HepG2 (cell line): ENCODE measurements around the gene PNKD. TPM values are rescaled to one million over a fixed set of nuclear protein-coding genes. Genes with fewer than 3 reads are reported as not detected.

ENCODE experiments used
- ARNTL ChIP-seq: sonication (generic); formaldehyde crosslinking; IDR thresholded peaks from 2 replicates; pipeline ENCODE4 v1.4.0; 2020; ENCODE audit warnings: mild to moderate bottlenecking, missing genetic modification reagents
- LCORL ChIP-seq, 2 experiments: fragments of 450-650 bp in 1 of 2; sonication (generic) in 1 of 2; formaldehyde crosslinking in 1 of 2; IDR thresholded peaks; 2 replicates each; pipeline versions ENCODE4 v1.5.0 to v1.6.1; 2017 to 2020; ENCODE audit warnings: antibody characterized with exemption in 1 of 2, missing genetic modification reagents in 1 of 2
- LRRFIP1 ChIP-seq: sonication (generic); formaldehyde crosslinking; conservative IDR thresholded peaks from 2 replicates; pipeline ENCODE4 v1.4.0; 2020; ENCODE audit warnings: missing genetic modification reagents
- MEF2D ChIP-seq: sonication (generic); formaldehyde crosslinking; IDR thresholded peaks from 2 replicates; pipeline ENCODE4 v1.5.1; 2020; ENCODE audit warnings: mild to moderate bottlenecking, missing genetic modification reagents
- PBX3 ChIP-seq: sonication (generic); formaldehyde crosslinking; IDR thresholded peaks from 2 replicates; pipeline ENCODE4 v1.8.1; 2023; ENCODE audit warnings: missing genetic modification reagents, inconsistent platforms, borderline replicate concordance
- SMYD3 ChIP-seq: sonication (generic); formaldehyde crosslinking; IDR thresholded peaks from 2 replicates; pipeline ENCODE4 v1.8.1; 2023; ENCODE audit warnings: mild to moderate bottlenecking, missing genetic modification reagents
- SOX5 ChIP-seq: IDR thresholded peaks from 2 replicates; pipeline ENCODE4 v1.6.1; 2016; ENCODE audit warnings: borderline replicate concordance
- YEATS2 ChIP-seq: sonication (generic); formaldehyde crosslinking; IDR thresholded peaks from 2 replicates; pipeline ENCODE4 v1.4.0; 2020; ENCODE audit warnings: missing genetic modification reagents, borderline replicate concordance
- ZFP91 ChIP-seq: sonication (generic); formaldehyde crosslinking; IDR thresholded peaks from 2 replicates; pipeline ENCODE4 v1.9.0; 2022; ENCODE audit warnings: missing genetic modification reagents, mild to moderate bottlenecking, borderline replicate concordance
- ZNF143 ChIP-seq: sonication (generic); formaldehyde crosslinking; IDR thresholded peaks from 2 replicates; pipeline ENCODE4 v1.4.0; 2020; ENCODE audit warnings: missing genetic modification reagents
- ZNF331 ChIP-seq: sonication (generic); formaldehyde crosslinking; IDR thresholded peaks from 2 replicates; pipeline ENCODE4 v1.4.0; 2020; ENCODE audit warnings: missing genetic modification reagents
- ZNF337 ChIP-seq: sonication (generic); formaldehyde crosslinking; IDR thresholded peaks from 2 replicates; pipeline ENCODE4 v1.5.1; 2020; ENCODE audit warnings: missing genetic modification reagents, low read depth, mild to moderate bottlenecking, borderline replicate concordance
- ZNF431 ChIP-seq: sonication (generic); formaldehyde crosslinking; IDR thresholded peaks from 2 replicates; pipeline ENCODE4 v1.9.0; 2022; ENCODE audit warnings: missing genetic modification reagents, low read depth, mild to moderate bottlenecking, borderline replicate concordance
- ZNF569 ChIP-seq: sonication (generic); formaldehyde crosslinking; IDR thresholded peaks from 2 replicates; pipeline ENCODE4 v1.5.0; 2020; ENCODE audit warnings: mild to moderate bottlenecking, missing genetic modification reagents, moderate library complexity, borderline replicate concordance
- ZNF572 ChIP-seq: sonication (generic); formaldehyde crosslinking; IDR thresholded peaks from 2 replicates; pipeline ENCODE4 v1.5.1; 2020; ENCODE audit warnings: mild to moderate bottlenecking, missing genetic modification reagents
- ZNF788 ChIP-seq: sonication (generic); formaldehyde crosslinking; IDR thresholded peaks from 2 replicates; pipeline ENCODE4 v1.5.0; 2020; ENCODE audit warnings: mild to moderate bottlenecking, missing genetic modification reagents, borderline replicate concordance
- polyA plus RNA-seq, 8 experiments: library from polyadenylated mRNA; depleted of rRNA in 3 of 8; stranded (reverse) in 7 of 8; unstranded in 1 of 8; fragments of >200 nt; fragmentation: Illumina TruSeq in 4 of 8; extraction: Trizol in 4 of 8; gene quantifications; 2 replicates each; pipeline versions ENCODE4 v1.2.1 to v1.2.3, GENCODE V29; 2011 to 2016; ENCODE audit warnings: low read depth in 4 of 8, missing spikeins in 1 of 8, mixed read lengths in 1 of 8; ENCODE audit not compliant: insufficient read depth in 1 of 8
- total RNA-seq, 5 experiments: library from RNA; depleted of rRNA; stranded (reverse); fragments of >200 nt; fragmentation: Illumina TruSeq; extraction: Trizol; gene quantifications; 2 replicates each; pipeline ENCODE4 v1.2.3, GENCODE V29; 2016; ENCODE audit warnings: low read depth in 1 of 5
- TF ChIP-seq, protein P1 (sequence below): sonication (generic); formaldehyde crosslinking; conservative IDR thresholded peaks from 2 replicates; pipeline ENCODE4 v1.8.0; 2022; ENCODE audit warnings: missing genetic modification reagents
- TF ChIP-seq, protein P2 (sequence below): sonication (generic); formaldehyde crosslinking; IDR thresholded peaks from 2 replicates; pipeline ENCODE4 v1.5.1; 2020; ENCODE audit warnings: mild to moderate bottlenecking, missing genetic modification reagents

Gene PNKD
- total and polyA plus RNA-seq, 2 of the 13 experiments (the other 11 are each of a cell fraction or from before 2014, with no cell fraction given), result 55.9 to 80.4 TPM

DNA sequence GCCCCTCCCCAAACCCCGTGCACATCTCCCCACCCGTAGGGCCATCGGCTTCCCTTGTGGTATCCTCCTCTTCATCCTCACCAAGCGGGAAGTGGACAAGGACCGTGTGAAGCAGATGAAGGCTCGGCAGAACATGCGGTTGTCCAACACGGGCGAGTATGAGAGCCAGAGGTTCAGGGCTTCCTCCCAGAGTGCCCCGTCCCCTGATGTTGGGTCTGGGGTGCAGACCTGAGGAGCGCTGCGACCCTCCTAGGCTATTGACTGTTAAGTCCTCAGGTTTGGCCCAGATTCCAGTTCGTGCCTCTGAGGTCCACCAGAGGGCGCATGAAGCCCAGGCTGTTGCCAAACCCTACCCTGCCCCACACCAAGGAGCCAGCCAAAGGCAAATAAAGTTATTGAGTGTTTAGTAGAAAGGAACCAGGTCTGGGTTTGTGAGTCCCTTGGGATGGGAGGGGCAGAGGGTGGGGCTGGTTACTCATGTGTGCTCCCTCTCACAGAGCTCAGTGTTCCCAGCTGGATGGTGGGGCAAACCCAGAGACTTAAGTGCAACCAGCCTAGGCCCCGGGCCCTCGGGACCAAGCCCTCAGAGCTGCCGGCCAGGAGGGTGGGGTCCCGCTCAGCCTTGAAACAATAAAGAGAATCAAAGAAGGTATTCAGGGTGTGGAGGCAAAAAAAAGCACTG lies 2.4 kb downstream of the PNKD start (continued):
- TF ChIP-seq SOX5 (CRISPR knock-in tag) (no peak), YEATS2 (CRISPR knock-in tag) (no peak), ZNF788 (CRISPR knock-in tag) (peak; percentile 19; the same call in 1 of the 2 replicates), ZNF569 (no peak), SMYD3 (CRISPR knock-in tag) (0 out of 2 replicates have a peak, but pooled peaks have one; percentile 38), PBX3 (CRISPR knock-in tag) (no peak), ZNF331 (CRISPR knock-in tag) (peak; percentile 51; the same call in 1 of the 2 replicates), ZNF143 (CRISPR knock-in tag) (0 out of 2 replicates have a peak, but pooled peaks have one; percentile 37), ARNTL (no peak), ZFP91 (CRISPR knock-in tag) (peak; percentile 88), LRRFIP1 (no peak), LCORL (IDR thresholded peaks at IDR 0.05) (no peak), LCORL (CRISPR knock-in tag; IDR thresholded peaks at IDR 0.05) (peak; percentile 73; the same call in 1 of the 2 replicates), MEF2D (CRISPR knock-in tag) (peak; percentile 53; the same call in 1 of the 2 replicates), ZNF572 (CRISPR knock-in tag) (no peak), ZNF431 (0 out of 2 replicates have a peak, but pooled peaks have one; percentile 30), ZNF337 (CRISPR knock-in tag) (peak; percentile 82; the same call in 1 of the 2 replicates)
- TF ChIP-seq, protein P1, sequence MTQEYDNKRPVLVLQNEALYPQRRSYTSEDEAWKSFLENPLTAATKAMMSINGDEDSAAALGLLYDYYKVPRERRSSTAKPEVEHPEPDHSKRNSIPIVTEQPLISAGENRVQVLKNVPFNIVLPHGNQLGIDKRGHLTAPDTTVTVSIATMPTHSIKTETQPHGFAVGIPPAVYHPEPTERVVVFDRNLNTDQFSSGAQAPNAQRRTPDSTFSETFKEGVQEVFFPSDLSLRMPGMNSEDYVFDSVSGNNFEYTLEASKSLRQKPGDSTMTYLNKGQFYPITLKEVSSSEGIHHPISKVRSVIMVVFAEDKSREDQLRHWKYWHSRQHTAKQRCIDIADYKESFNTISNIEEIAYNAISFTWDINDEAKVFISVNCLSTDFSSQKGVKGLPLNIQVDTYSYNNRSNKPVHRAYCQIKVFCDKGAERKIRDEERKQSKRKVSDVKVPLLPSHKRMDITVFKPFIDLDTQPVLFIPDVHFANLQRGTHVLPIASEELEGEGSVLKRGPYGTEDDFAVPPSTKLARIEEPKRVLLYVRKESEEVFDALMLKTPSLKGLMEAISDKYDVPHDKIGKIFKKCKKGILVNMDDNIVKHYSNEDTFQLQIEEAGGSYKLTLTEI, result no peak
- TF ChIP-seq, protein P2, sequence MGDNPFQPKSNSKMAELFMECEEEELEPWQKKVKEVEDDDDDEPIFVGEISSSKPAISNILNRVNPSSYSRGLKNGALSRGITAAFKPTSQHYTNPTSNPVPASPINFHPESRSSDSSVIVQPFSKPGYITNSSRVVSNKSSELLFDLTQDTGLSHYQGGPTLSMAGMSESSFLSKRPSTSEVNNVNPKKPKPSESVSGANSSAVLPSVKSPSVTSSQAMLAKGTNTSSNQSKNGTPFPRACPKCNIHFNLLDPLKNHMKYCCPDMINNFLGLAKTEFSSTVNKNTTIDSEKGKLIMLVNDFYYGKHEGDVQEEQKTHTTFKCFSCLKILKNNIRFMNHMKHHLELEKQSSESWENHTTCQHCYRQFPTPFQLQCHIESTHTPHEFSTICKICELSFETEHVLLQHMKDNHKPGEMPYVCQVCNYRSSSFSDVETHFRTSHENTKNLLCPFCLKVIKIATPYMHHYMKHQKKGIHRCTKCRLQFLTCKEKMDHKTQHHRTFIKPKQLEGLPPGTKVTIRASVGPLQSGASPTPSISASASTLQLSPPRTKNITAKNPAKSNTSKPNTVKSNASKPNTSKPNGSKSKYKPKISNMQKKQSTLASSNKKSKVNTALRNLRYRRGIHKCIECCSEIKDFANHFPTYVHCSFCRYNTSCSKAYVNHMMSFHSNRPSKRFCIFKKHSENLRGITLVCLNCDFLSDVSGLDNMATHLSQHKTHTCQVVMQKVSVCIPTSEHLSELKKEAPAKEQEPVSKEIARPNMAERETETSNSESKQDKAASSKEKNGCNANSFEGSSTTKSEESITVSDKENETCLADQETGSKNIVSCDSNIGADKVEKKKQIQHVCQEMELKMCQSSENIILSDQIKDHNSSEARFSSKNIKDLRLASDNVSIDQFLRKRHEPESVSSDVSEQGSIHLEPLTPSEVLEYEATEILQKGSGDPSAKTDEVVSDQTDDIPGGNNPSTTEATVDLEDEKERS, result no peak
